ENCODE measurements around the gene RYR1.

Gene RYR1

GRCh38 chr19:38389957-38390924 is 43.2 kb upstream of the RYR1 start (continued):
- TF ChIP-seq ZNF292 (tag by site-specific recombination; IDR thresholded peaks at IDR 0.05; ENCODE audit: borderline replicate concordance, low read depth) (no peak), KLF1 (tag by site-specific recombination; IDR thresholded peaks at IDR 0.05) (no peak), ZNF114 (tag by site-specific recombination; IDR thresholded peaks at IDR 0.05) (no peak), ZNF433 (tag by site-specific recombination; IDR thresholded peaks at IDR 0.05; ENCODE audit: low read depth) (no peak), ZNF558 (tag by site-specific recombination; IDR thresholded peaks at IDR 0.05) (no peak), YY1 (tag by site-specific recombination; IDR thresholded peaks at IDR 0.05) (no peak), ZSCAN23 (tag by site-specific recombination; IDR thresholded peaks at IDR 0.05) (no peak), OSR2 (tag by site-specific recombination; IDR thresholded peaks at IDR 0.05) (no peak), ZNF76 (tag by site-specific recombination; IDR thresholded peaks at IDR 0.05; ENCODE audit: borderline replicate concordance, low read depth) (no peak), REST (tag by site-specific recombination; IDR thresholded peaks at IDR 0.05) (no peak), ZNF660 (tag by site-specific recombination; IDR thresholded peaks at IDR 0.05) (no peak), ZNF701 (tag by site-specific recombination; IDR thresholded peaks at IDR 0.05) (no peak), ZNF610 (tag by site-specific recombination; IDR thresholded peaks at IDR 0.05; ENCODE audit: borderline replicate concordance) (no peak), ZNF514 (tag by site-specific recombination; IDR thresholded peaks at IDR 0.05) (no peak), BCL11B (tag by site-specific recombination; IDR thresholded peaks at IDR 0.05; ENCODE audit: low read depth) (no peak), ZNF555 (tag by site-specific recombination; conservative IDR thresholded peaks at IDR 0.05) (no peak), SETDB1 (IDR thresholded peaks at IDR 0.05; ENCODE audit: insufficient read length, low read length) (no peak), ZNF830 (tag by site-specific recombination; IDR thresholded peaks at IDR 0.05; ENCODE audit: low read depth) (no peak), SCRT2 (tag by site-specific recombination; IDR thresholded peaks at IDR 0.05) (no peak), ZNF223 (tag by site-specific recombination; IDR thresholded peaks at IDR 0.05) (0 out of 2 replicates have a peak, but pooled peaks have one; percentile 6), ZNF248 (tag by site-specific recombination; IDR thresholded peaks at IDR 0.05) (no peak), ZNF561 (tag by site-specific recombination; IDR thresholded peaks at IDR 0.05; ENCODE audit: borderline replicate concordance) (no peak), MYNN (tag by site-specific recombination; IDR thresholded peaks at IDR 0.05; ENCODE audit: borderline replicate concordance) (no peak), ZNF521 (tag by site-specific recombination; IDR thresholded peaks at IDR 0.05) (no peak), ZNF341 (tag by site-specific recombination; IDR thresholded peaks at IDR 0.05; ENCODE audit: low read depth) (peak; percentile 97), HOXA7 (CRISPR knock-in tag; IDR thresholded peaks at IDR 0.05; ENCODE audit: borderline replicate concordance) (no peak), ZNF404 (tag by site-specific recombination; IDR thresholded peaks at IDR 0.05) (no peak), ZBTB7A (tag by site-specific recombination; IDR thresholded peaks at IDR 0.05; ENCODE audit: low read depth) (peak; percentile 49; the same call in 1 of the 2 replicates), ZNF148 (tag by site-specific recombination; IDR thresholded peaks at IDR 0.05; ENCODE audit: borderline replicate concordance) (0 out of 2 replicates have a peak, but pooled peaks have one; percentile 22)
- TF ChIP-seq, protein P1, sequence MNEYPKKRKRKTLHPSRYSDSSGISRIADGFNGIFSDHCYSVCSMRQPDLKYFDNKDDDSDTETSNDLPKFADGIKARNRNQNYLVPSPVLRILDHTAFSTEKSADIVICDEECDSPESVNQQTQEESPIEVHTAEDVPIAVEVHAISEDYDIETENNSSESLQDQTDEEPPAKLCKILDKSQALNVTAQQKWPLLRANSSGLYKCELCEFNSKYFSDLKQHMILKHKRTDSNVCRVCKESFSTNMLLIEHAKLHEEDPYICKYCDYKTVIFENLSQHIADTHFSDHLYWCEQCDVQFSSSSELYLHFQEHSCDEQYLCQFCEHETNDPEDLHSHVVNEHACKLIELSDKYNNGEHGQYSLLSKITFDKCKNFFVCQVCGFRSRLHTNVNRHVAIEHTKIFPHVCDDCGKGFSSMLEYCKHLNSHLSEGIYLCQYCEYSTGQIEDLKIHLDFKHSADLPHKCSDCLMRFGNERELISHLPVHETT (tag by site-specific recombination; IDR thresholded peaks at IDR 0.05): no peak
- TF ChIP-seq, protein P2, sequence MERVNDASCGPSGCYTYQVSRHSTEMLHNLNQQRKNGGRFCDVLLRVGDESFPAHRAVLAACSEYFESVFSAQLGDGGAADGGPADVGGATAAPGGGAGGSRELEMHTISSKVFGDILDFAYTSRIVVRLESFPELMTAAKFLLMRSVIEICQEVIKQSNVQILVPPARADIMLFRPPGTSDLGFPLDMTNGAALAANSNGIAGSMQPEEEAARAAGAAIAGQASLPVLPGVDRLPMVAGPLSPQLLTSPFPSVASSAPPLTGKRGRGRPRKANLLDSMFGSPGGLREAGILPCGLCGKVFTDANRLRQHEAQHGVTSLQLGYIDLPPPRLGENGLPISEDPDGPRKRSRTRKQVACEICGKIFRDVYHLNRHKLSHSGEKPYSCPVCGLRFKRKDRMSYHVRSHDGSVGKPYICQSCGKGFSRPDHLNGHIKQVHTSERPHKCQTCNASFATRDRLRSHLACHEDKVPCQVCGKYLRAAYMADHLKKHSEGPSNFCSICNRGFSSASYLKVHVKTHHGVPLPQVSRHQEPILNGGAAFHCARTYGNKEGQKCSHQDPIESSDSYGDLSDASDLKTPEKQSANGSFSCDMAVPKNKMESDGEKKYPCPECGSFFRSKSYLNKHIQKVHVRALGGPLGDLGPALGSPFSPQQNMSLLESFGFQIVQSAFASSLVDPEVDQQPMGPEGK (tag by site-specific recombination; IDR thresholded peaks at IDR 0.05): peak; percentile 46; the same call in 1 of the 2 replicates

Measured in HEK293 (cell line).